ENCODE data around the gene BICRA. TPM values are rescaled to one million over a fixed set of nuclear protein-coding genes. Genes with fewer than 3 reads are reported as not detected.

BICRA gene
- total and polyA plus RNA-seq, 9 of the 15 experiments (the other 6 are each of a cell fraction or from before 2014, with no cell fraction given), result 0.01 to 8.8 (median 1.2) TPM

DNA sequence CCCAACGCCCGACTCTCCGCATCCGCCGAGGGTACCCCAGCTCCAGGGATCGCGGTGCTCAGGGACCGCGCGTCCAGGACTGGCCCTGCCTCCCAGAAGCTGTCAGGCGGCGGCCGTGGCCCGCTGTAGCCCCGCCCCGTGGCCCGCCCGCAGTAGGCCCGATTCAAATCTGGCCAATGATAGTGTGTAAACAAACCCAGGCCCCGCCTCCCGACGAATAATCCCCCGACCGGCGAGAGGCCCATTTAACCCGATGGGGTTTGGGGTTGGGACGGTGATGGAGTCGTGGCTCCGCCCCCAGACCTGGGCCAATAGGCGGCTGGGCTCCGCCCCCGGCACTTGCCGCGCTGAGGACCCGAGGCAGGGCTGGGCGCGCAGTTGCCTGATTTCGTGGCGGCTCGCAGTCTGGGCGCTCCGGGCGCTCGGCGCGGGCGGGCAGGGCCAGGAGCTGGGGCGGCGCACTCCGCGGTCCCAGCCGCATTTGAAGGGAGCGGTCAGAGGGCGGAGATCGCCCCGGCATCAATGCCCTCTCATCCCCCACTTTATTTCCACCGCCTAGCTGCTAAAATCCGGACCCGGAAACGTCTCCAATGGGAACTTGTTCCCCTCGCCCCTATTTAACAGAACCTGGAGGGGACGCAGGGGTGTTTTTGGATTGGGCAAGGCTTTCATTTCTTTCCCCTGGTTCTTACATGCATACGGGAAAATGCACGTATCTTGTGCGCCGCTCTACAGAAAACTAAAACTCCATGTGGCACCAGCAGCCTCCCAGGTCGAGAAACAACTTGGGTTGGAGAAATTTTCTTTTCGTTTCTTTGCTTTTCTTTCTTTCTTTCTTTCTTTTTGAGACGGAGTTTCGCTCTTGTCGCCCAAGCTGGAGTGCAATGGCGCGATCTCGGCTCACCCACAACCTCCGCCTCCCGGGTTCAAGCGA, 8.4 kb upstream of the BICRA start (continued):
- TF ChIP-seq, protein P1, sequence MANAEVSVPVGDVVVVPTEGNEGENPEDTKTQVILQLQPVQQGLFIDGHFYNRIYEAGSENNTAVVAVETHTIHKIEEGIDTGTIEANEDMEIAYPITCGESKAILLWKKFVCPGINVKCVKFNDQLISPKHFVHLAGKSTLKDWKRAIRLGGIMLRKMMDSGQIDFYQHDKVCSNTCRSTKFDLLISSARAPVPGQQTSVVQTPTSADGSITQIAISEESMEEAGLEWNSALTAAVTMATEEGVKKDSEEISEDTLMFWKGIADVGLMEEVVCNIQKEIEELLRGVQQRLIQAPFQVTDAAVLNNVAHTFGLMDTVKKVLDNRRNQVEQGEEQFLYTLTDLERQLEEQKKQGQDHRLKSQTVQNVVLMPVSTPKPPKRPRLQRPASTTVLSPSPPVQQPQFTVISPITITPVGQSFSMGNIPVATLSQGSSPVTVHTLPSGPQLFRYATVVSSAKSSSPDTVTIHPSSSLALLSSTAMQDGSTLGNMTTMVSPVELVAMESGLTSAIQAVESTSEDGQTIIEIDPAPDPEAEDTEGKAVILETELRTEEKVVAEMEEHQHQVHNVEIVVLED (CRISPR knock-in tag; IDR thresholded peaks at IDR 0.05), result no peak
- TF ChIP-seq RCOR1 (IDR thresholded peaks at IDR 0.05; ENCODE audit: borderline replicate concordance in 1 of 2, low read depth in 2 of 2, low read length in 2 of 2), result peak; percentile 35 to 93
- no peak; the same call in 1 of the 2 replicates for TF ChIP-seq ZBTB7A (IDR thresholded peaks at IDR 0.05; ENCODE audit: borderline replicate concordance, control insufficient read depth, low read depth, low read length)
- no peak for TF ChIP-seq HDAC6 (IDR thresholded peaks at IDR 0.05; ENCODE audit: low read depth, low read length)
- TF ChIP-seq ZNF263 (CRISPR knock-in tag; IDR thresholded peaks at IDR 0.05; ENCODE audit: borderline replicate concordance), result peak; percentile 47; the same call in 1 of the 2 replicates
- TF ChIP-seq, protein P2, sequence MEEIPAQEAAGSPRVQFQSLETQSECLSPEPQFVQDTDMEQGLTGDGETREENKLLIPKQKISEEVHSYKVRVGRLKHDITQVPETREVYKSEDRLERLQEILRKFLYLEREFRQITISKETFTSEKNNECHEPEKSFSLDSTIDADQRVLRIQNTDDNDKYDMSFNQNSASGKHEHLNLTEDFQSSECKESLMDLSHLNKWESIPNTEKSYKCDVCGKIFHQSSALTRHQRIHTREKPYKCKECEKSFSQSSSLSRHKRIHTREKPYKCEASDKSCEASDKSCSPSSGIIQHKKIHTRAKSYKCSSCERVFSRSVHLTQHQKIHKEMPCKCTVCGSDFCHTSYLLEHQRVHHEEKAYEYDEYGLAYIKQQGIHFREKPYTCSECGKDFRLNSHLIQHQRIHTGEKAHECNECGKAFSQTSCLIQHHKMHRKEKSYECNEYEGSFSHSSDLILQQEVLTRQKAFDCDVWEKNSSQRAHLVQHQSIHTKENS (CRISPR knock-in tag; IDR thresholded peaks at IDR 0.05), result no peak
- no peak for TF ChIP-seq MIER1 (IDR thresholded peaks at IDR 0.05; ENCODE audit: low read depth)
- TF ChIP-seq ZNF695 (CRISPR knock-in tag; IDR thresholded peaks at IDR 0.05), result no peak
- no peak for TF ChIP-seq OTX1 (CRISPR knock-in tag; IDR thresholded peaks at IDR 0.05)
- no peak for TF ChIP-seq ELF4 (CRISPR knock-in tag; IDR thresholded peaks at IDR 0.05)
- TF ChIP-seq, protein P3, sequence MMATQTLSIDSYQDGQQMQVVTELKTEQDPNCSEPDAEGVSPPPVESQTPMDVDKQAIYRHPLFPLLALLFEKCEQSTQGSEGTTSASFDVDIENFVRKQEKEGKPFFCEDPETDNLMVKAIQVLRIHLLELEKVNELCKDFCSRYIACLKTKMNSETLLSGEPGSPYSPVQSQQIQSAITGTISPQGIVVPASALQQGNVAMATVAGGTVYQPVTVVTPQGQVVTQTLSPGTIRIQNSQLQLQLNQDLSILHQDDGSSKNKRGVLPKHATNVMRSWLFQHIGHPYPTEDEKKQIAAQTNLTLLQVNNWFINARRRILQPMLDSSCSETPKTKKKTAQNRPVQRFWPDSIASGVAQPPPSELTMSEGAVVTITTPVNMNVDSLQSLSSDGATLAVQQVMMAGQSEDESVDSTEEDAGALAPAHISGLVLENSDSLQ (IDR thresholded peaks at IDR 0.05), result peak; percentile 71
- TF ChIP-seq CREM (IDR thresholded peaks at IDR 0.05; ENCODE audit: low read depth), result peak; percentile 78
- no peak for TF ChIP-seq ZNF551 (CRISPR knock-in tag; IDR thresholded peaks at IDR 0.05)
- peak; percentile 71 for TF ChIP-seq POLR2B (IDR thresholded peaks at IDR 0.05; ENCODE audit: low read depth, partially characterized antibody)
- TF ChIP-seq NFXL1 (CRISPR knock-in tag; IDR thresholded peaks at IDR 0.05), result no peak
- TF ChIP-seq RBM15 (IDR thresholded peaks at IDR 0.05; ENCODE audit: insufficient read depth, low read length), result no peak
- no peak for TF ChIP-seq HSF4 (CRISPR knock-in tag; IDR thresholded peaks at IDR 0.05; ENCODE audit: borderline replicate concordance)
- TF ChIP-seq, protein P4, sequence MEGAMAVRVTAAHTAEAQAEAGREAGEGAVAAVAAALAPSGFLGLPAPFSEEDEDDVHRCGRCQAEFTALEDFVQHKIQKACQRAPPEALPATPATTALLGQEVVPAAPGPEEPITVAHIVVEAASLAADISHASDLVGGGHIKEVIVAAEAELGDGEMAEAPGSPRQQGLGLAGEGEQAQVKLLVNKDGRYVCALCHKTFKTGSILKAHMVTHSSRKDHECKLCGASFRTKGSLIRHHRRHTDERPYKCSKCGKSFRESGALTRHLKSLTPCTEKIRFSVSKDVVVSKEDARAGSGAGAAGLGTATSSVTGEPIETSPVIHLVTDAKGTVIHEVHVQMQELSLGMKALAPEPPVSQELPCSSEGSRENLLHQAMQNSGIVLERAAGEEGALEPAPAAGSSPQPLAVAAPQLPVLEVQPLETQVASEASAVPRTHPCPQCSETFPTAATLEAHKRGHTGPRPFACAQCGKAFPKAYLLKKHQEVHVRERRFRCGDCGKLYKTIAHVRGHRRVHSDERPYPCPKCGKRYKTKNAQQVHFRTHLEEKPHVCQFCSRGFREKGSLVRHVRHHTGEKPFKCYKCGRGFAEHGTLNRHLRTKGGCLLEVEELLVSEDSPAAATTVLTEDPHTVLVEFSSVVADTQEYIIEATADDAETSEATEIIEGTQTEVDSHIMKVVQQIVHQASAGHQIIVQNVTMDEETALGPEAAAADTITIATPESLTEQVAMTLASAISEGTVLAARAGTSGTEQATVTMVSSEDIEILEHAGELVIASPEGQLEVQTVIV (CRISPR knock-in tag; IDR thresholded peaks at IDR 0.05; ENCODE audit: borderline replicate concordance), result no peak
- TF ChIP-seq ZNF3 (CRISPR knock-in tag; IDR thresholded peaks at IDR 0.05), result no peak

All from K562 (cell line).